WTC11 (cell line): ENCODE data around the gene AOC1. TPM values are rescaled to one million over a fixed set of nuclear protein-coding genes. Genes with fewer than 3 reads are reported as not detected.

Source experiments
- ATAC-seq: fragments of 200-7000 bp; cut with Tn5 transposase; 2 replicates; pipeline ENCODE4 v1.10.0; 2021; ENCODE audit warnings: mild to moderate bottlenecking, moderate library complexity
- CTCF ChIA-PET: fragments of 300-600 bp; sonication (Branson Sonifier 250); formaldehyde crosslinking; loops from one replicate; lab custom pipeline; 2021; ENCODE audit warnings: antibody characterized with exemption; lab: Charles Lee
- POLR2A ChIA-PET: fragments of 350-600 bp; sonication (Branson Sonifier 250); formaldehyde crosslinking; loops from one replicate; lab custom pipeline; 2021; ENCODE audit warnings: antibody characterized with exemption; lab: Charles Lee
- DNase-seq: peaks from one replicate; pipeline ENCODE4 v3.0.0; 2021; ENCODE audit warnings: low spot score
- H3K27ac Mint-ChIP-seq: 2 replicates; pipeline ENCODE4 v1.8.0; 2021; ENCODE audit warnings: mixed read lengths
- H3K27me3 Mint-ChIP-seq: 2 replicates; pipeline ENCODE4 v1.8.0; 2021; ENCODE audit warnings: low read depth, mild to moderate bottlenecking, moderate library complexity, mixed read lengths
- H3K36me3 Mint-ChIP-seq: 2 replicates; pipeline ENCODE4 v1.8.0; 2021; ENCODE audit warnings: mixed read lengths
- H3K4me1 Mint-ChIP-seq: 2 replicates; pipeline ENCODE4 v1.8.0; 2022; ENCODE audit warnings: mixed read lengths
- H3K4me3 Mint-ChIP-seq: 2 replicates; pipeline ENCODE4 v1.8.0; 2021; ENCODE audit warnings: mild to moderate bottlenecking, moderate library complexity, mixed read lengths
- H3K9me3 Mint-ChIP-seq: 2 replicates; pipeline ENCODE4 v1.8.0; 2021; ENCODE audit warnings: mixed read lengths
- AFF4 ChIP-seq: sonication (generic); formaldehyde crosslinking; IDR thresholded peaks from 2 replicates; pipeline ENCODE4 v1.8.1; 2023; ENCODE audit warnings: mild to moderate bottlenecking, missing genetic modification reagents, borderline replicate concordance
- CBFB ChIP-seq: sonication (generic); formaldehyde crosslinking; IDR thresholded peaks from 2 replicates; pipeline ENCODE4 v1.8.1; 2022; ENCODE audit warnings: mild to moderate bottlenecking, low read depth, missing genetic modification reagents
- E2F5 ChIP-seq: sonication (generic); formaldehyde crosslinking; IDR thresholded peaks from 2 replicates; pipeline ENCODE4 v1.8.1; 2022; ENCODE audit warnings: mild to moderate bottlenecking, moderate library complexity, missing genetic modification reagents
- ERG ChIP-seq: fragments of 250-450 bp; sonication (Bioruptor Pico); IDR thresholded peaks from 2 replicates; pipeline ENCODE4 v1.8.0; 2021; ENCODE audit warnings: mild to moderate bottlenecking
- FOXK1 ChIP-seq: sonication (generic); formaldehyde crosslinking; IDR thresholded peaks from 2 replicates; pipeline ENCODE4 v1.8.0; 2022; ENCODE audit warnings: mild to moderate bottlenecking, moderate library complexity, missing genetic modification reagents
- GABPB1 ChIP-seq: sonication (generic); formaldehyde crosslinking; IDR thresholded peaks from 2 replicates; pipeline ENCODE4 v1.8.1; 2023; ENCODE audit warnings: mild to moderate bottlenecking, missing genetic modification reagents
- NFE2L1 ChIP-seq: sonication (generic); formaldehyde crosslinking; IDR thresholded peaks from 2 replicates; pipeline ENCODE4 v1.8.1; 2023; ENCODE audit warnings: missing genetic modification reagents
- NR1H2 ChIP-seq: sonication (generic); formaldehyde crosslinking; IDR thresholded peaks from 2 replicates; pipeline ENCODE4 v1.9.0; 2021; ENCODE audit warnings: mild to moderate bottlenecking, moderate library complexity, missing genetic modification reagents
- PRRX2 ChIP-seq: fragments of 250-450 bp; sonication (Bioruptor Pico); IDR thresholded peaks from 2 replicates; pipeline ENCODE4 v1.8.0; 2021; ENCODE audit warnings: mild to moderate bottlenecking
- RELA ChIP-seq: sonication (generic); formaldehyde crosslinking; IDR thresholded peaks from 2 replicates; pipeline ENCODE4 v1.8.1; 2022; ENCODE audit warnings: missing genetic modification reagents, mild to moderate bottlenecking, borderline replicate concordance
- TEAD1 ChIP-seq: sonication (generic); formaldehyde crosslinking; IDR thresholded peaks from 2 replicates; pipeline ENCODE4 v1.8.0; 2022; ENCODE audit warnings: mild to moderate bottlenecking, missing genetic modification reagents
- ZNF219 ChIP-seq: sonication (generic); formaldehyde crosslinking; IDR thresholded peaks from 2 replicates; pipeline ENCODE4 v1.8.0; 2023; ENCODE audit warnings: missing genetic modification reagents, mild to moderate bottlenecking, borderline replicate concordance
- ZNF396 ChIP-seq: fragments of 250-450 bp; sonication (Bioruptor Pico); IDR thresholded peaks from 2 replicates; pipeline ENCODE4 v1.8.0; 2021; ENCODE audit warnings: mild to moderate bottlenecking, moderate library complexity, borderline replicate concordance
- ZNF416 ChIP-seq: fragments of 250-450 bp; sonication (Bioruptor Pico); IDR thresholded peaks from 2 replicates; pipeline ENCODE4 v1.9.0; 2021; ENCODE audit warnings: mild to moderate bottlenecking, inconsistent platforms
- total RNA-seq: library from RNA; stranded (reverse); gene quantifications from 3 replicates; pipeline ENCODE4 v1.2.3, GENCODE V29; 2021
- TF ChIP-seq, protein P1 (sequence below): sonication (generic); formaldehyde crosslinking; IDR thresholded peaks from 2 replicates; pipeline ENCODE4 v1.8.0; 2023; ENCODE audit warnings: missing genetic modification reagents
- TF ChIP-seq, protein P2 (sequence below): sonication (generic); formaldehyde crosslinking; IDR thresholded peaks from 2 replicates; pipeline ENCODE4 v1.8.1; 2022; ENCODE audit warnings: low read depth, missing genetic modification reagents, borderline replicate concordance
- TF ChIP-seq, protein P3 (sequence below): sonication (generic); formaldehyde crosslinking; IDR thresholded peaks from 2 replicates; pipeline ENCODE4 v1.8.1; 2022; ENCODE audit warnings: low read depth, mild to moderate bottlenecking, moderate library complexity, missing genetic modification reagents, borderline replicate concordance
- TF ChIP-seq, protein P4 (sequence below): sonication (generic); formaldehyde crosslinking; IDR thresholded peaks from 2 replicates; pipeline ENCODE4 v1.8.1; 2023; ENCODE audit warnings: mild to moderate bottlenecking, missing genetic modification reagents, moderate library complexity

Gene AOC1
- total RNA-seq, 1 experiment from 2014 or later, result 0.17 TPM

DNA sequence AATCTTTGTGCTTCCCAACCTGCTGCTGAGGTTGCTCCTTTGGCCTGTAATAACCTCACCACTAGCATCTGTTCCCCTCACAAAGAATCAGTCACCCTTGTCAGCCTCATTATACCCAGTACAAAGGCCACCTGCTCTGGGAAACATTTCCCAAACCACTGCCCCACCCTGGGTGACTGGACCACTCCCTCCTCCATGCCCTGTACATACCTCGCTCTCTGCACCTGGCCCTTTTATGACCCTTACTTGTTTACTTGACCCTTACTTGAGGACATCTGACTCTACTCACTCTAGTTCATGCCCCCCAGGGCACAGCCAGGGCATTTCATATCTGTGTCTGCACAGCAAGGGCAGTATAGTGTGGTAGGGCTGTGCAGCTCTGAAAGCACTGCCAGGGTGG is 21.4 kb upstream of the AOC1 start (continued):
- TF ChIP-seq PRRX2 (CRISPR knock-in tag) (no peak), RELA (CRISPR knock-in tag) (no peak), NR1H2 (no peak), ZNF416 (CRISPR knock-in tag) (no peak), ERG (no peak)
- TF ChIP-seq, protein P1, sequence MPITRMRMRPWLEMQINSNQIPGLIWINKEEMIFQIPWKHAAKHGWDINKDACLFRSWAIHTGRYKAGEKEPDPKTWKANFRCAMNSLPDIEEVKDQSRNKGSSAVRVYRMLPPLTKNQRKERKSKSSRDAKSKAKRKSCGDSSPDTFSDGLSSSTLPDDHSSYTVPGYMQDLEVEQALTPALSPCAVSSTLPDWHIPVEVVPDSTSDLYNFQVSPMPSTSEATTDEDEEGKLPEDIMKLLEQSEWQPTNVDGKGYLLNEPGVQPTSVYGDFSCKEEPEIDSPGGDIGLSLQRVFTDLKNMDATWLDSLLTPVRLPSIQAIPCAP, result no peak
- TF ChIP-seq, protein P2, sequence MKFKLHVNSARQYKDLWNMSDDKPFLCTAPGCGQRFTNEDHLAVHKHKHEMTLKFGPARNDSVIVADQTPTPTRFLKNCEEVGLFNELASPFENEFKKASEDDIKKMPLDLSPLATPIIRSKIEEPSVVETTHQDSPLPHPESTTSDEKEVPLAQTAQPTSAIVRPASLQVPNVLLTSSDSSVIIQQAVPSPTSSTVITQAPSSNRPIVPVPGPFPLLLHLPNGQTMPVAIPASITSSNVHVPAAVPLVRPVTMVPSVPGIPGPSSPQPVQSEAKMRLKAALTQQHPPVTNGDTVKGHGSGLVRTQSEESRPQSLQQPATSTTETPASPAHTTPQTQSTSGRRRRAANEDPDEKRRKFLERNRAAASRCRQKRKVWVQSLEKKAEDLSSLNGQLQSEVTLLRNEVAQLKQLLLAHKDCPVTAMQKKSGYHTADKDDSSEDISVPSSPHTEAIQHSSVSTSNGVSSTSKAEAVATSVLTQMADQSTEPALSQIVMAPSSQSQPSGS, result no peak
- TF ChIP-seq, protein P3, sequence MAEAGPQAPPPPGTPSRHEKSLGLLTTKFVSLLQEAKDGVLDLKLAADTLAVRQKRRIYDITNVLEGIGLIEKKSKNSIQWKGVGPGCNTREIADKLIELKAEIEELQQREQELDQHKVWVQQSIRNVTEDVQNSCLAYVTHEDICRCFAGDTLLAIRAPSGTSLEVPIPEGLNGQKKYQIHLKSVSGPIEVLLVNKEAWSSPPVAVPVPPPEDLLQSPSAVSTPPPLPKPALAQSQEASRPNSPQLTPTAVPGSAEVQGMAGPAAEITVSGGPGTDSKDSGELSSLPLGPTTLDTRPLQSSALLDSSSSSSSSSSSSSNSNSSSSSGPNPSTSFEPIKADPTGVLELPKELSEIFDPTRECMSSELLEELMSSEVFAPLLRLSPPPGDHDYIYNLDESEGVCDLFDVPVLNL, result no peak

- H3K27ac Mint-ChIP-seq, result no peak overlapping the region
- H3K27me3 Mint-ChIP-seq, result no peaks in the 10 kb centered on the region
- no peak for TF ChIP-seq ZNF416 (CRISPR knock-in tag)
- no peak for TF ChIP-seq CBFB (CRISPR knock-in tag)
- TF ChIP-seq AFF4 (CRISPR knock-in tag), result no peak
- TF ChIP-seq, protein P4, sequence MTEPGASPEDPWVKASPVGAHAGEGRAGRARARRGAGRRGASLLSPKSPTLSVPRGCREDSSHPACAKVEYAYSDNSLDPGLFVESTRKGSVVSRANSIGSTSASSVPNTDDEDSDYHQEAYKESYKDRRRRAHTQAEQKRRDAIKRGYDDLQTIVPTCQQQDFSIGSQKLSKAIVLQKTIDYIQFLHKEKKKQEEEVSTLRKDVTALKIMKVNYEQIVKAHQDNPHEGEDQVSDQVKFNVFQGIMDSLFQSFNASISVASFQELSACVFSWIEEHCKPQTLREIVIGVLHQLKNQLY, result no peak
- TF ChIP-seq ZNF219 (CRISPR knock-in tag), result no peak
- TF ChIP-seq E2F5 (CRISPR knock-in tag), result no peak
- no peak for TF ChIP-seq NFE2L1 (CRISPR knock-in tag)
- TF ChIP-seq GABPB1 (CRISPR knock-in tag), result no peak
- TF ChIP-seq FOXK1 (CRISPR knock-in tag), result no peak
- TF ChIP-seq TEAD1, result no peak
- TF ChIP-seq, protein P1, result no peak
- no peak for TF ChIP-seq ZNF396 (CRISPR knock-in tag)
- TF ChIP-seq NR1H2, result no peak
- TF ChIP-seq, all 79 proteins: peak for 0
- no peaks in the 10 kb centered on the region for H3K4me1 Mint-ChIP-seq
- POLR2A ChIA-PET, result no interaction called here
- no peak overlapping the region for H3K4me3 Mint-ChIP-seq
- no peak for ATAC-seq
- CTCF ChIA-PET, result interaction anchor here (0.8 kb wide), 1 partner anchor 46 kb away, joined by 3 read pairs; no protein-coding TSS in a partner anchor
- no peaks in the 10 kb centered on the region for H3K36me3 Mint-ChIP-seq
- no peaks in the 10 kb centered on the region; the same call in 1 of the 2 replicates for H3K9me3 Mint-ChIP-seq
- no peak for DNase-seq
Measured at GRCh38 chr7:150831851-150832250, 20.5 kb upstream of the AOC1 start.
